Skeletal muscle tissue (tissue), 4 donors: Measurements from ENCODE around the gene SMYD1. TPM values are rescaled to one million over a fixed set of nuclear protein-coding genes. Genes with fewer than 3 reads are reported as not detected.

Source experiments
- H3K27ac ChIP-seq: one replicate; pipeline ENCODE4 v1.7.0; 2013; ENCODE audit warnings: mild to moderate bottlenecking, low read depth, low read length, inconsistent platforms
- H3K27me3 ChIP-seq, 3 donors: one replicate each; pipeline ENCODE4 v1.7.0; 2013; ENCODE audit warnings: low read length in 3 of 3; ENCODE audit not compliant: control insufficient read depth in 3 of 3, insufficient read depth in 3 of 3
- H3K36me3 ChIP-seq, 3 donors: one replicate each; pipeline ENCODE4 v1.7.0; 2013; ENCODE audit warnings: low read length in 3 of 3; ENCODE audit not compliant: control insufficient read depth in 3 of 3, insufficient read depth in 3 of 3
- H3K4me1 ChIP-seq, 3 donors: one replicate each; pipeline ENCODE4 v1.7.0; 2013; ENCODE audit warnings: low read length in 3 of 3, mild to moderate bottlenecking in 3 of 3; ENCODE audit not compliant: control insufficient read depth in 3 of 3, insufficient read depth in 3 of 3
- H3K4me3 ChIP-seq, 3 donors: one replicate each; pipeline ENCODE4 v1.7.0; 2013; ENCODE audit warnings: low read length in 3 of 3
- H3K9ac ChIP-seq, 3 donors: one replicate each; pipeline ENCODE4 v1.7.0; 2013; ENCODE audit warnings: low read length in 3 of 3, mild to moderate bottlenecking in 3 of 3, moderate library complexity in 2 of 3, low read depth in 1 of 3
- H3K9me3 ChIP-seq, 3 donors: one replicate each; pipeline ENCODE4 v1.7.0; 2013; ENCODE audit warnings: low read length in 3 of 3; ENCODE audit not compliant: control insufficient read depth in 3 of 3
- total RNA-seq: library from RNA; depleted of rRNA; stranded (reverse); fragments of >200 nt; gene quantifications from one replicate; pipeline ENCODE4 v1.2.3, GENCODE V29; 2014
- donor health status: Osteomylitis.

The SMYD1 gene
- total RNA-seq, 1 donor from 2014 or later: 147 TPM

- Histone ChIP-seq H3K36me3 (no peaks in the 10 kb centered on the region), H3K9me3 (no peaks in the 10 kb centered on the region), H3K27ac (no peak overlapping the region), H3K4me1 (no peaks in the 10 kb centered on the region), H3K9ac (no peak overlapping the region), H3K4me3 (no peak overlapping the region), H3K27me3 (peaks cover 0 to 6% (median 4%) of the 10 kb centered on the region in 3 donors)
Observed at GRCh38 chr2:88125344-88125923, 57.8 kb downstream of the SMYD1 start.

DNA sequence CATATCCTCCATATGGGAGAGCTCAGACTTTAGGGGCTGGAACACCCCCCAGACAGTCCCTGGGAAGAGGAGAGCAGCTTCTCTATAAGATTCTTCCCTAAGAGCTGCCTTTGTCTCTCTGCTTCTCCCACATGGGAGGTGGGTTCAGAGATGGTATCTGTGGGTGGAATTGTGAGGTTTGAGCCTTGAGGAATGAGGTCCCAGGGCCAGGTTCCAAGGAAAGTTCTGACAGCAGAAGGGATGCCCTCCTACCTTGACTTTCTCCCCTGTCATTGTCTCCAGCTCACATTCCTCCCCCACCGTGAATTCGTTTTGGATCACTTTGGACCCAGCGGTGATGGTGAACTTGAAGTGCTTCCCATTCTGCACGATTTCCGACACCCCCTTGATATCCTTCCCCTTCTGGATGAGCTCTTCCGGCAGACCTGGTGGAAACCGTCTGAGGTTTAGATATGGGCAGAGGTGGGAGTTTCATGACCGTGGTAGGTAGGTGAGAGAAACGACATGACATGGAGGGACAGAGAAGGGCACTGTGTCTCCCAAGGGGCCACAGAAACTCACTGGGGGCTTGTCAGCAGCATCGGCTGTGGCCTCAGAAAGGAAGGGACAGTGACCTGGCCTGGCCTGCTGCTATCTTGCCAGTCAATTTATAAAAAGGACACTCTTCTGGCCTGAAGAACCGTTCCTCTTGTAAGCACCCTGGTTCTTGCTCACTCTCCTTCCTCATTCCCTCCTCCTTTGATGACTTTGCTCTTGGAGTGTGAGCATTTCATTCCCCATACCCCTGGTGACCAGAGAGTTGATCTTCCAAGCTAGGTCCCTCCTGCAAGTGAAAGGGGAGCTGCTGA is 58.5 kb downstream of the SMYD1 start:
- Histone ChIP-seq H3K4me1 (no peaks in the 10 kb centered on the region), H3K9me3 (no peaks in the 10 kb centered on the region), H3K27ac (no peak overlapping the region), H3K36me3 (no peaks in the 10 kb centered on the region), H3K9ac (no peak overlapping the region), H3K4me3 (no peak overlapping the region), H3K27me3 (peaks cover 0 to 6% (median 4%) of the 10 kb centered on the region in 3 donors)

DNA sequence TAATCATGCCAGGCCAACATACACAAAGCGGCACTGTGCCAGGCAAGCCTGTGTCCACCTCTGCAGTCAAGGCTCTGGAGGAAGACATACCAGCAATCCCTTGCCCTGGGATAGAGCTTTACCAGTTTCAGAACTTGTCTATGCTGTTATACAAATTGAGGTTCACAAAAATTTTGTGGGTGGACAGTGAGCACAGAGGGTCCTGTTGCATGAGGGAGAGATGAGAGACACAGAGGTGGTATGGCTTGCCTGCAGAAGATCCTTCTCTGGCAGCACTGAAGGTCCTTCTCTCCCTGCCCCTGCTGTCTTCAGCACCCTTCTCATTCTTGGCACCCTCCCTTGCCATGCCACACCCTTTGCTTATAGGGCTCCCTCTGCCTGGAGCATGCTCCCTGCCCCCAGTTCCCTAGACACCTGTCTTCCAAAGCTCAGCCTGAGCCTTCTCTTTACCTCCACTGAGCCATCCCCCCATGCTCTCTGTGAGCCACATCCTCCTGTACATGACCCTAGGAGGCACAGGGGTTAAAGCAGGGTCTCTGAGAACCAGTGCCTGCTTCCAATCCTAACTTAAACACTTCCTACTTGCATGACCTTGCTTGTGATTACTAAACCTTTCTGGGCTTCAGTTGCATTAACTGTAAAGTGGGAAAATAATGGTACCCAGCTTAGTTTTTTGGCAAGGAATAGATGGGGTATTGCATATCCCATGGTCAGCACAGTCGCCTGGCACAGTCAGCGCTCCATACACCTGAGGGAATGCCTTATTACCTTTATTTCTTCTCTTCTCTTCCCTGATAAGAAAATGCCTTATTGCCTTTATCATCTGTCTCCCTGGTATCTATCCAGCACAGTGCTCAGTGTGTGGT is 59.4 kb downstream of the SMYD1 start:
- no peaks in the 10 kb centered on the region for H3K9me3 ChIP-seq
- no peak overlapping the region for H3K9ac ChIP-seq
- H3K4me3 ChIP-seq: no peak overlapping the region
- H3K27me3 ChIP-seq: peaks cover 0 to 6% (median 4%) of the 10 kb centered on the region in 3 donors
- no peaks in the 10 kb centered on the region for H3K4me1 ChIP-seq
- H3K36me3 ChIP-seq: no peaks in the 10 kb centered on the region
- H3K27ac ChIP-seq: no peak overlapping the region

GRCh38 chr2:88127638-88127887 is 59.9 kb downstream of the SMYD1 start:
- H3K4me3 ChIP-seq: no peak overlapping the region
- H3K4me1 ChIP-seq: no peaks in the 10 kb centered on the region
- no peak overlapping the region for H3K9ac ChIP-seq

GRCh38 chr2:88127888-88128653 is 60.4 kb downstream of the SMYD1 start, which contains the start of gene FABP1:
FABP1 (minus strand) TSS chr2:88128062; CDS start chr2:88128017, 45 bp downstream.
- Histone ChIP-seq H3K4me1 (no peaks in the 10 kb centered on the region), H3K9ac (no peak within 1 kb of the TSS), H3K27me3 (peaks cover 0 to 4% (median 0%) of the 10 kb centered on the region in 3 donors), H3K27ac (no peak within 1 kb of the TSS), H3K4me3 (no peak within 1 kb of the TSS), H3K9me3 (no peaks in the 10 kb centered on the region), H3K36me3 (no peaks in the 10 kb centered on the region)

More at GRCh38 chr2:88127638-88127887, 59.9 kb downstream of the SMYD1 start:
- peaks cover 0 to 4% (median under 1%) of the 10 kb centered on the region in 3 donors for H3K27me3 ChIP-seq
- H3K9me3 ChIP-seq: no peaks in the 10 kb centered on the region
- no peaks in the 10 kb centered on the region for H3K36me3 ChIP-seq
- no peak overlapping the region for H3K27ac ChIP-seq

DNA sequence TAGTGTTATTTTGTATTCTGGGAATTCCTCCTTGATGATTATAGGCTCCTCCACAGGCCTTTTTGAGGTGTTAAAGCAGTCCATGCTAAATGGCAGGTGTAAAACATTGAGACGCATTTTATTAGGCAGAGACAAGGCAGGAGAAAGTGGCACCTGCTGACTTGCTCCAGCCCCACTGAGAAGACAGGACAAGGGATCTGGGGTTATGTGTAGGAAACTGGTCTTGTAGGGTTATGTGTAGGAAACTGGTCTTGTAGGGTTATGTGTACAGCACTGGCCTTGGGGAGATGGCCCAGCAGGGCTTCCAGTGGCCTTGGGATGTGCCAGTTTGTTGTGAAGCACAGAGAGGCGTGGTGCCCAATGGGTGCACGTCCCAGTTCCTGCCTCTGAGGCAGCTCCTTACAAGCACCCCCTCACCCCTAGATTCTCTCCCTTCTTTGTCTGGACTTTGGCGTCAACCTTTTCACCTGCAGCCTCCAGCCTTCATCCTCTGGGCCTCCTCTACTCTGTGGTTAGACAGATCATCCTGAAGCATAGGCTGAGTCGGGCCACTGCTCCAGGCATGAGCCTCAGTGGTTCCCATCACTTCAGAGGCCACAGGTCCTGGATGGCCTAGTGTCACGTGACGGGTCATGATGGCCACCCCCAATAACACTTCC is 61.2 kb downstream of the SMYD1 start:
- Histone ChIP-seq H3K9me3 (no peaks in the 10 kb centered on the region), H3K27ac (no peak overlapping the region), H3K4me3 (no peak overlapping the region)

GRCh38 chr2:88129313-88129959 is 61.8 kb downstream of the SMYD1 start:
- no peaks in the 10 kb centered on the region for H3K4me1 ChIP-seq
- H3K9ac ChIP-seq: no peak overlapping the region
- H3K27me3 ChIP-seq: no peaks in the 10 kb centered on the region
- H3K9me3 ChIP-seq: no peaks in the 10 kb centered on the region
- no peak overlapping the region for H3K27ac ChIP-seq
- H3K36me3 ChIP-seq: no peaks in the 10 kb centered on the region
- no peak overlapping the region for H3K4me3 ChIP-seq

More for the DNA sequence above, 61.2 kb downstream of the SMYD1 start:
- no peaks in the 10 kb centered on the region for H3K4me1 ChIP-seq
- H3K9ac ChIP-seq: no peak overlapping the region
- H3K36me3 ChIP-seq: no peaks in the 10 kb centered on the region
- peaks cover 0 to 4% (median 0%) of the 10 kb centered on the region in 3 donors for H3K27me3 ChIP-seq

DNA sequence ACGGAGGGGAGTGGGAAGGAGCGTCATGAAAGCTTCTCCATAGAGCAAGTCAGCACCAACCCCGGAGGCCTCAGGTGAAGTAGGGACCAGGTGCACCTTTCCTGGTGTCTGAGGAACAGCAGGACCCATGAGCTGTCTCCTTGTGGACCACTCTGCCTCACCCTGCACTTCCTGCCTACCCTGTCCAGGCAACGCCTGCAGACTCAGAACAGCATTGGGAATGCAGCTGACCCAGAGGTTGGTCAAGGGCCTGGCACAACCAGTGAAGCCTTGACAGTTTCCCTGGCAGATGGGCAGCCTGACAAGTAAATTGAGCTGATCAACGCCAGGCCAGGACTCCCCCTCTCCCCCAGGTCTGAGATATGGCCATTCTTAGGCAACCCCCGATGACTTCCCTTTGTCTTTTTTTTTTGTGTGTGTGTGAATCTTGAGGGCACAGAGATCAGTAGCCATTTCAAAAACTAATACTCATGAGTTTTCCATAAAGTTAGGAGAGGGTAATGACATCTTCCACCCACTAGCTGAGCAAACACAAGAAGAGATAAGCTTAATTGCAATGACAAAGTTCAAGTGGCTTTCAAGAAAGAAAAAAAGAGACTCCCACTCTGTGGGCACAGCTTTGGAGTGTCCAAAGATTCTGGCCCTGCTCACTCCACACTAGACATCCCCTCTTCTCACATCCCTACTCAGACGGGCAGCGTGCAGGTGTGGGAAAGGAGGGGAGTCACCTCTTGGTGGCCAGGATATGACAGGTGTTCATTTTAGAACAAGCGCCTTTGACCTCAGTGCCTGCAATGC is 63.8 kb downstream of the SMYD1 start:
- H3K27ac ChIP-seq: no peak overlapping the region
- no peak overlapping the region for H3K9ac ChIP-seq
- H3K36me3 ChIP-seq: no peaks in the 10 kb centered on the region
- H3K4me1 ChIP-seq: no peaks in the 10 kb centered on the region
- no peaks in the 10 kb centered on the region for H3K27me3 ChIP-seq
- no peak overlapping the region for H3K4me3 ChIP-seq
- no peaks in the 10 kb centered on the region for H3K9me3 ChIP-seq
